Memory B cell (primary cell): Measurements from ENCODE around the gene POLR2F.

Experiments used
- ATAC-seq: fragments of 150-1000 bp; cut with Tn5 transposase; 2 replicates; pipeline ENCODE4 v1.10.0; 2021; ENCODE audit warnings: low read depth, mild to moderate bottlenecking, moderate library complexity
- DNase-seq, 2 donors: peaks; one replicate each; pipeline ENCODE4 v3.0.0; 2022; ENCODE audit warnings: low spot score in 2 of 2
- H3K27ac Mint-ChIP-seq: one replicate; pipeline ENCODE4 v1.8.0; 2022; ENCODE audit warnings: mild to moderate bottlenecking, moderate library complexity, mixed read lengths
- H3K27me3 Mint-ChIP-seq: one replicate; pipeline ENCODE4 v1.8.0; 2022; ENCODE audit warnings: mixed read lengths
- H3K36me3 Mint-ChIP-seq: one replicate; pipeline ENCODE4 v1.8.0; 2022; ENCODE audit warnings: mild to moderate bottlenecking, mixed read lengths
- H3K4me1 Mint-ChIP-seq: one replicate; pipeline ENCODE4 v1.8.0; 2022; ENCODE audit warnings: mixed read lengths
- H3K4me3 Mint-ChIP-seq: one replicate; pipeline ENCODE4 v1.8.0; 2022; ENCODE audit warnings: mild to moderate bottlenecking, moderate library complexity, mixed read lengths
- H3K9me3 Mint-ChIP-seq: one replicate; pipeline ENCODE4 v1.8.0; 2022; ENCODE audit warnings: mixed read lengths

Gene POLR2F

GRCh38 chr22:38006906-38007305 is 53.4 kb downstream of the POLR2F start:
- no peaks in the 10 kb centered on the region for H3K36me3 Mint-ChIP-seq
- H3K4me1 Mint-ChIP-seq, result peaks cover 3% of the 10 kb centered on the region
- no peaks in the 10 kb centered on the region for H3K9me3 Mint-ChIP-seq
- no peaks in the 10 kb centered on the region for H3K27me3 Mint-ChIP-seq
- no peak overlapping the region for H3K4me3 Mint-ChIP-seq
- ATAC-seq (no peak), DNase-seq (no peak)
- no peak overlapping the region for H3K27ac Mint-ChIP-seq

- no peaks in the 10 kb centered on the region for H3K36me3 Mint-ChIP-seq
- DNase-seq (no peak), ATAC-seq (no peak)
- H3K4me3 Mint-ChIP-seq, result no peak overlapping the region
- H3K27ac Mint-ChIP-seq, result no peak overlapping the region
- no peaks in the 10 kb centered on the region for H3K27me3 Mint-ChIP-seq
- H3K4me1 Mint-ChIP-seq, result peaks cover 3% of the 10 kb centered on the region
- H3K9me3 Mint-ChIP-seq, result no peaks in the 10 kb centered on the region
Measured at GRCh38 chr22:38007330-38007902, 53.9 kb downstream of the POLR2F start.

GRCh38 chr22:38009000-38009806 is 55.7 kb downstream of the POLR2F start:
- Mint-ChIP-seq H3K27me3 (no peaks in the 10 kb centered on the region), H3K27ac (peak overlapping the region; percentile 4), H3K9me3 (no peaks in the 10 kb centered on the region), H3K4me1 (peaks cover 3% of the 10 kb centered on the region), H3K4me3 (no peak overlapping the region), H3K36me3 (no peaks in the 10 kb centered on the region)
- DNase-seq (no peak), ATAC-seq (no peak)

GRCh38 chr22:38012604-38013072 is 59.1 kb downstream of the POLR2F start:
- peaks cover 3% of the 10 kb centered on the region for H3K4me1 Mint-ChIP-seq
- no peak for DNase-seq
- no peaks in the 10 kb centered on the region for H3K36me3 Mint-ChIP-seq
- no peak for ATAC-seq
- no peak overlapping the region for H3K27ac Mint-ChIP-seq
- no peak overlapping the region for H3K4me3 Mint-ChIP-seq
- peaks cover 2% of the 10 kb centered on the region for H3K27me3 Mint-ChIP-seq
- H3K9me3 Mint-ChIP-seq, result no peaks in the 10 kb centered on the region

- no peak for ATAC-seq
- Mint-ChIP-seq H3K4me1 (no peaks in the 10 kb centered on the region), H3K4me3 (no peak overlapping the region), H3K27ac (no peak overlapping the region), H3K36me3 (no peaks in the 10 kb centered on the region), H3K9me3 (no peaks in the 10 kb centered on the region), H3K27me3 (peaks cover 4% of the 10 kb centered on the region)
- no peak for DNase-seq
Measured at GRCh38 chr22:38014083-38014482, 60.6 kb downstream of the POLR2F start.

- H3K4me3 Mint-ChIP-seq, result no peak overlapping the region
- no peaks in the 10 kb centered on the region for H3K9me3 Mint-ChIP-seq
- ATAC-seq (no peak), DNase-seq (no peak)
- H3K4me1 Mint-ChIP-seq, result no peaks in the 10 kb centered on the region
- H3K36me3 Mint-ChIP-seq, result no peaks in the 10 kb centered on the region
- H3K27me3 Mint-ChIP-seq, result peaks cover 4% of the 10 kb centered on the region
- H3K27ac Mint-ChIP-seq, result no peak overlapping the region
Measured at GRCh38 chr22:38016182-38017151, 63.0 kb downstream of the POLR2F start.

GRCh38 chr22:38017272-38017920 is 63.9 kb downstream of the POLR2F start:
- Mint-ChIP-seq H3K27ac (no peak overlapping the region), H3K27me3 (peaks cover 4% of the 10 kb centered on the region), H3K36me3 (no peaks in the 10 kb centered on the region), H3K4me1 (no peaks in the 10 kb centered on the region), H3K4me3 (no peak overlapping the region), H3K9me3 (no peaks in the 10 kb centered on the region)
- DNase-seq, result no peak
- no peak for ATAC-seq

- DNase-seq (no peak), ATAC-seq (no peak)
- Mint-ChIP-seq H3K4me1 (no peaks in the 10 kb centered on the region), H3K4me3 (no peak overlapping the region), H3K27me3 (peaks cover 4% of the 10 kb centered on the region), H3K27ac (no peak overlapping the region), H3K36me3 (no peaks in the 10 kb centered on the region), H3K9me3 (no peaks in the 10 kb centered on the region)
Measured at GRCh38 chr22:38017939-38018885, 64.7 kb downstream of the POLR2F start.
